Mesendoderm (in vitro differentiated cells): Measurements from ENCODE around the gene RPL31.

Experiments used
- DNase-seq: peaks from one replicate; pipeline ENCODE4 v3.0.0; 2013
- H2AK5ac ChIP-seq: 2 replicates; pipeline ENCODE4 v1.6.1; 2013; ENCODE audit warnings: low read length, inconsistent platforms
- H2BK120ac ChIP-seq: 2 replicates; pipeline ENCODE4 v1.6.1; 2013; ENCODE audit warnings: low read depth, mild to moderate bottlenecking, low read length, moderate library complexity, mixed read lengths
- H2BK15ac ChIP-seq: replicated peaks from 2 replicates; pipeline ENCODE4 v1.6.1; 2013; ENCODE audit warnings: low read depth, mild to moderate bottlenecking, moderate library complexity
- H2BK5ac ChIP-seq: 2 replicates; pipeline ENCODE4 v1.6.1; 2013; ENCODE audit warnings: low read length, inconsistent platforms
- H3K18ac ChIP-seq: 2 replicates; pipeline ENCODE4 v1.6.1; 2013; ENCODE audit warnings: mild to moderate bottlenecking, low read length, mixed read lengths
- H3K23ac ChIP-seq: one replicate; pipeline ENCODE4 v1.6.1; 2013; ENCODE audit warnings: low read length
- H3K27ac ChIP-seq: 2 replicates; pipeline ENCODE4 v1.5.1; 2013; ENCODE audit warnings: low read depth, mild to moderate bottlenecking, inconsistent platforms, low read length, moderate library complexity
- H3K27me3 ChIP-seq: 2 replicates; pipeline ENCODE4 v1.6.1; 2013; ENCODE audit warnings: low read length, control low read depth, mild to moderate bottlenecking, inconsistent platforms; ENCODE audit not compliant: insufficient read depth, poor library complexity
- H3K36me3 ChIP-seq: 2 replicates; pipeline ENCODE4 v1.6.1; 2013; ENCODE audit warnings: low read length, inconsistent platforms; ENCODE audit not compliant: control insufficient read depth, insufficient read depth
- H3K4ac ChIP-seq: one replicate; pipeline ENCODE4 v1.6.1; 2013; ENCODE audit warnings: low read depth, mild to moderate bottlenecking, low read length, moderate library complexity
- H3K4me1 ChIP-seq: 2 replicates; pipeline ENCODE4 v1.6.1; 2013; ENCODE audit warnings: low read depth, low read length, inconsistent platforms; ENCODE audit not compliant: control insufficient read depth
- H3K4me2 ChIP-seq: 2 replicates; pipeline ENCODE4 v1.6.1; 2013; ENCODE audit warnings: low read length
- H3K4me3 ChIP-seq: 2 replicates; pipeline ENCODE4 v1.5.1; 2013; ENCODE audit warnings: mild to moderate bottlenecking, low read length
- H3K56ac ChIP-seq: one replicate; pipeline ENCODE4 v1.6.1; 2013; ENCODE audit warnings: low read length
- H3K79me1 ChIP-seq: 2 replicates; pipeline ENCODE4 v1.6.1; 2013; ENCODE audit warnings: low read length, inconsistent platforms
- H3K79me2 ChIP-seq: 2 replicates; pipeline ENCODE4 v1.6.1; 2013; ENCODE audit warnings: mild to moderate bottlenecking, low read length; ENCODE audit not compliant: control insufficient read depth, insufficient read depth
- H3K9ac ChIP-seq: 2 replicates; pipeline ENCODE4 v1.6.1; 2013; ENCODE audit warnings: low read length, inconsistent platforms
- H4K5ac ChIP-seq: one replicate; pipeline ENCODE4 v1.6.1; 2013; ENCODE audit warnings: low read length
- H4K8ac ChIP-seq: one replicate; pipeline ENCODE4 v1.6.1; 2013; ENCODE audit warnings: low read depth, mild to moderate bottlenecking, control low read depth, low read length, moderate library complexity
- WGBS: extraction: QIAGEN DNeasy Blood & Tissue Kit; methylation state at CpG from one replicate; pipeline ENCODE4 v1.1.7; 2013; ENCODE audit warnings: low lambda C conversion rate, missing lambda C conversion rate; ENCODE audit not compliant: insufficient coverage; ENCODE audit errors: extremely low coverage; 5-methylcytosine and 5-hydroxymethylcytosine counted together

The RPL31 gene

GRCh38 chr2:100968146-100969145 lies 33.6 kb upstream of the RPL31 start:
- H3K27ac ChIP-seq, result no peak overlapping the region
- no peak overlapping the region for H3K4me3 ChIP-seq
- no peaks in the 10 kb centered on the region for H3K4me1 ChIP-seq
- no peak overlapping the region for H4K8ac ChIP-seq
- no peaks in the 10 kb centered on the region for H3K27me3 ChIP-seq
- no peak overlapping the region for H2AK5ac ChIP-seq
- H3K79me1 ChIP-seq, result no peaks in the 10 kb centered on the region
- no peak overlapping the region for H3K23ac ChIP-seq
- H4K5ac ChIP-seq, result no peak overlapping the region
- no peak overlapping the region for H3K4me2 ChIP-seq
- DNase-seq, result no peak
- H3K18ac ChIP-seq, result no peak overlapping the region
- H3K56ac ChIP-seq, result no peak overlapping the region
- no peak overlapping the region for H2BK120ac ChIP-seq
- no peak overlapping the region for H2BK15ac ChIP-seq
- no peak overlapping the region for H2BK5ac ChIP-seq
- no peak overlapping the region for H3K9ac ChIP-seq
- no CpG with 5 or more reads among the region's 28 CpGs for WGBS
- no peaks in the 10 kb centered on the region for H3K36me3 ChIP-seq
- no peak overlapping the region for H3K4ac ChIP-seq
- H3K79me2 ChIP-seq, result no peaks in the 10 kb centered on the region

- WGBS, result no CpG with 5 or more reads among the region's 7 CpGs
- no peak for DNase-seq
Observed at GRCh38 chr2:100969998-100970397, 32.1 kb upstream of the RPL31 start.

GRCh38 chr2:100971221-100971620 lies 30.9 kb upstream of the RPL31 start:
- Histone ChIP-seq H4K8ac (no peak overlapping the region), H3K4ac (no peak overlapping the region), H3K4me2 (no peak overlapping the region), H3K27ac (no peak overlapping the region), H2BK15ac (no peak overlapping the region), H3K79me1 (no peaks in the 10 kb centered on the region), H3K23ac (no peak overlapping the region), H4K5ac (no peak overlapping the region), H3K18ac (no peak overlapping the region), H3K56ac (no peak overlapping the region), H2BK5ac (no peak overlapping the region), H3K36me3 (no peaks in the 10 kb centered on the region), H3K4me1 (no peaks in the 10 kb centered on the region), H2AK5ac (no peak overlapping the region), H2BK120ac (no peak overlapping the region), H3K27me3 (no peaks in the 10 kb centered on the region), H3K4me3 (no peak overlapping the region), H3K9ac (no peak overlapping the region), H3K79me2 (no peaks in the 10 kb centered on the region)
- DNase-seq, result no peak
- no CpG with 5 or more reads among the region's 9 CpGs for WGBS

More at GRCh38 chr2:100969998-100970397, 32.1 kb upstream of the RPL31 start:
- H2AK5ac ChIP-seq, result no peak overlapping the region
- no peak overlapping the region for H3K4me3 ChIP-seq
- no peaks in the 10 kb centered on the region for H3K79me2 ChIP-seq
- H3K18ac ChIP-seq, result no peak overlapping the region
- H3K36me3 ChIP-seq, result no peaks in the 10 kb centered on the region
- H3K4me2 ChIP-seq, result no peak overlapping the region
- H3K27me3 ChIP-seq, result no peaks in the 10 kb centered on the region
- no peak overlapping the region for H4K8ac ChIP-seq
- H3K9ac ChIP-seq, result no peak overlapping the region
- no peaks in the 10 kb centered on the region for H3K79me1 ChIP-seq
- H3K56ac ChIP-seq, result no peak overlapping the region
- no peak overlapping the region for H3K27ac ChIP-seq
- no peak overlapping the region for H2BK15ac ChIP-seq
- no peak overlapping the region for H2BK120ac ChIP-seq
- H2BK5ac ChIP-seq, result no peak overlapping the region
- H4K5ac ChIP-seq, result no peak overlapping the region
- no peaks in the 10 kb centered on the region for H3K4me1 ChIP-seq
- H3K23ac ChIP-seq, result no peak overlapping the region
- H3K4ac ChIP-seq, result no peak overlapping the region

- Histone ChIP-seq H3K4me1 (no peaks in the 10 kb centered on the region), H4K8ac (no peak overlapping the region), H4K5ac (no peak overlapping the region), H2AK5ac (no peak overlapping the region), H2BK15ac (no peak overlapping the region), H3K4me2 (no peak overlapping the region), H3K4ac (no peak overlapping the region), H3K18ac (no peak overlapping the region), H3K9ac (no peak overlapping the region), H3K79me1 (no peaks in the 10 kb centered on the region), H3K56ac (no peak overlapping the region), H2BK120ac (no peak overlapping the region), H3K79me2 (no peaks in the 10 kb centered on the region), H3K27ac (no peak overlapping the region), H3K23ac (no peak overlapping the region), H3K27me3 (no peaks in the 10 kb centered on the region), H3K4me3 (no peak overlapping the region), H2BK5ac (no peak overlapping the region), H3K36me3 (no peaks in the 10 kb centered on the region)
- no CpG with 5 or more reads among the region's 7 CpGs for whole genome bisulfite sequencing
- no peak for DNase-seq
Observed at GRCh38 chr2:100972452-100972851, 29.6 kb upstream of the RPL31 start.

GRCh38 chr2:100974712-100975520 lies 27.2 kb upstream of the RPL31 start:
- Histone ChIP-seq H2BK5ac (no peak overlapping the region), H4K8ac (no peak overlapping the region), H3K18ac (no peak overlapping the region), H3K27me3 (no peaks in the 10 kb centered on the region), H3K4me1 (no peaks in the 10 kb centered on the region), H2AK5ac (no peak overlapping the region), H3K23ac (no peak overlapping the region), H3K9ac (no peak overlapping the region), H3K79me2 (no peaks in the 10 kb centered on the region), H3K27ac (no peak overlapping the region), H3K4me3 (no peak overlapping the region), H4K5ac (no peak overlapping the region), H2BK120ac (no peak overlapping the region), H3K79me1 (no peaks in the 10 kb centered on the region), H3K56ac (no peak overlapping the region), H3K36me3 (no peaks in the 10 kb centered on the region), H2BK15ac (no peak overlapping the region), H3K4me2 (no peak overlapping the region), H3K4ac (no peak overlapping the region)
- no peak for DNase-seq
- no CpG with 5 or more reads among the region's 22 CpGs for WGBS
